M059J (cell line): ENCODE data around the gene MRPL20. TPM values are rescaled to one million over a fixed set of nuclear protein-coding genes. Genes with fewer than 3 reads are reported as not detected.
"Not testable (repeated sequence)": the region's sequence is repeated elsewhere in the genome, so short reads cannot be mapped to it uniquely, and the experiment has no call there.

Source experiments
- DNase-seq: peaks from one replicate; pipeline ENCODE4 v3.0.0-alpha.2; 2012; ENCODE audit warnings: low read depth
- total RNA-seq: library from RNA; depleted of rRNA; stranded (reverse); fragments of >200 nt; shearing (Covaris generic); gene quantifications from 2 replicates; pipeline ENCODE4 v1.2.3, GENCODE V29; 2014

The MRPL20 gene
- total RNA-seq, 1 experiment from 2014 or later, result 160 TPM

GRCh38 chr1:1385931-1386330 lies 21.2 kb downstream of the MRPL20 start:
- no peak for DNase-seq

GRCh38 chr1:1385339-1385738 lies 21.8 kb downstream of the MRPL20 start:
- DNase-seq, result not testable (repeated sequence)

GRCh38 chr1:1381294-1381693 lies 25.8 kb downstream of the MRPL20 start:
- no peak for DNase-seq

GRCh38 chr1:1380860-1381259 lies 26.2 kb downstream of the MRPL20 start:
- DNase-seq, result no peak

- DNase-seq, result no peak
These were observed 29.4 kb downstream of the MRPL20 start for GRCh38 chr1:1377540-1378205.

GRCh38 chr1:1376551-1377226 lies 30.4 kb downstream of the MRPL20 start:
- no peak for DNase-seq

GRCh38 chr1:1374929-1375662 lies 32.0 kb downstream of the MRPL20 start, which contains the start of gene AURKAIP1:
Gene AURKAIP1, minus strand, starts transcription at chr1:1375207. Its CDS starts 451 bp downstream, at chr1:1374756.
- DNase-seq, result peak; percentile 100

- DNase-seq, result no peak
These were observed 32.5 kb downstream of the MRPL20 start for GRCh38 chr1:1374589-1374928.

GRCh38 chr1:1373815-1374588 lies 33.1 kb downstream of the MRPL20 start:
- DNase-seq, result no peak

GRCh38 chr1:1373051-1373814 lies 33.9 kb downstream of the MRPL20 start:
- no peak for DNase-seq

- peak; percentile 38 for DNase-seq
These were observed 35.1 kb downstream of the MRPL20 start for GRCh38 chr1:1371746-1372711.

GRCh38 chr1:1371364-1371745 lies 35.7 kb downstream of the MRPL20 start:
- DNase-seq, result no peak

GRCh38 chr1:1370771-1371300 lies 36.3 kb downstream of the MRPL20 start:
- no peak for DNase-seq

- DNase-seq, result not testable (repeated sequence)
These were observed 37.0 kb downstream of the MRPL20 start for GRCh38 chr1:1370094-1370493.

- DNase-seq, result no peak
These were observed 39.8 kb downstream of the MRPL20 start for GRCh38 chr1:1367315-1367714.

GRCh38 chr1:1366699-1367066 lies 40.4 kb downstream of the MRPL20 start:
- DNase-seq, result no peak

GRCh38 chr1:1365875-1366698 lies 41.0 kb downstream of the MRPL20 start:
- no peak for DNase-seq

GRCh38 chr1:1364266-1364665 lies 42.8 kb downstream of the MRPL20 start:
- peak; percentile 19 for DNase-seq

- no peak for DNase-seq
These were observed 45.1 kb downstream of the MRPL20 start for GRCh38 chr1:1361982-1362423.
